ENCODE results near the gene ADGRG6.

The ADGRG6 gene

GRCh38 chr6:142386657-142387056 is 84.8 kb downstream of the ADGRG6 start:
- TF ChIP-seq, protein P1, sequence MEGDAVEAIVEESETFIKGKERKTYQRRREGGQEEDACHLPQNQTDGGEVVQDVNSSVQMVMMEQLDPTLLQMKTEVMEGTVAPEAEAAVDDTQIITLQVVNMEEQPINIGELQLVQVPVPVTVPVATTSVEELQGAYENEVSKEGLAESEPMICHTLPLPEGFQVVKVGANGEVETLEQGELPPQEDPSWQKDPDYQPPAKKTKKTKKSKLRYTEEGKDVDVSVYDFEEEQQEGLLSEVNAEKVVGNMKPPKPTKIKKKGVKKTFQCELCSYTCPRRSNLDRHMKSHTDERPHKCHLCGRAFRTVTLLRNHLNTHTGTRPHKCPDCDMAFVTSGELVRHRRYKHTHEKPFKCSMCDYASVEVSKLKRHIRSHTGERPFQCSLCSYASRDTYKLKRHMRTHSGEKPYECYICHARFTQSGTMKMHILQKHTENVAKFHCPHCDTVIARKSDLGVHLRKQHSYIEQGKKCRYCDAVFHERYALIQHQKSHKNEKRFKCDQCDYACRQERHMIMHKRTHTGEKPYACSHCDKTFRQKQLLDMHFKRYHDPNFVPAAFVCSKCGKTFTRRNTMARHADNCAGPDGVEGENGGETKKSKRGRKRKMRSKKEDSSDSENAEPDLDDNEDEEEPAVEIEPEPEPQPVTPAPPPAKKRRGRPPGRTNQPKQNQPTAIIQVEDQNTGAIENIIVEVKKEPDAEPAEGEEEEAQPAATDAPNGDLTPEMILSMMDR (IDR thresholded peaks at IDR 0.05; ENCODE audit: extremely low read depth, insufficient read depth, missing control alignments) = no peak
- in situ Hi-C loops (cut with MboI; ENCODE audit: low pct_unique_long_range_greater_than_20kb, low sequenced_read_pairs, unreplicated experiment) = loop anchor here (25.0 kb wide), 1 partner anchor 249 kb away; the partner anchor contains the start of genes GJE1, NMBR and VTA1
- no peak for DNase-seq (ENCODE audit: low spot score)

DNA sequence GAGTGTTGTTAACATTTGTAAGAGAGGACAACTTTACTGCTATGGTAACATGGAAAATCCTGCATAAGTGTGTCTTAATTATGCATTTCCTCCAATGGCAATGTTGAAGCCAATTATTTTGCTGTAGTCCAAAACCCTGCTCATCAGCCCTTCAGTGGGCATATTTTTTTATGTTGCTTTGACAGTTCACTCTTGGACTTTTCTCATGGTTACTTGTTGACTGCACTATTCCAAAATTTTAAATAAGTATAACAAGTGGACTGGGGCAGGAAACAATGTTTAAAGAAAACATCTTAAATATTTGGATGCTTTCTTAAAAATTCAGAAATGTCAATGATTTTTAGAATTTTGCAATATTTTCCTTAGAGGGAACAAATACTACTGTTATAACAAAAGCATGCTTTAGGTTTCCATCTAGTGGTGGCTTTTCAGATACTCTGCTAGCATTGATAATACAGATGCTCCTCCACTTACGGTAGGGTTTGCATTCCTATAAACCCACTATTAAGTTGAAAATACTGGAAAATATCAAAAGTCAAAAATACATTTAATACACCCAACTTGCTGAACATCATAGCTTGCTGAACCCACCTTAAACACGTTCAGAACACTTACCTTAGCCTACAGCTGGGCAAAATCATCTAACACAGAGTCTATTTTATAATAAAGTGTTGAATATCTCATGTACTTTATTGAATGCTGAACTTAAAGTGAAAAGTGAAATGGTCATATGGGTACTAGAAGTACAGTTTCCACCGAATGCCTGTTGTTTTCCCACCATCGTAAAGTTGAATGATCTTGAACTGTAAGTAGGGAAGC is 86.4 kb downstream of the ADGRG6 start:
- peak; percentile 16 for DNase-seq (ENCODE audit: low spot score)
- in situ Hi-C loops (cut with MboI; ENCODE audit: low pct_unique_long_range_greater_than_20kb, low sequenced_read_pairs, unreplicated experiment) = loop anchor here (25.0 kb wide), 1 partner anchor 251 kb away; the partner anchor contains the start of genes GJE1, NMBR and VTA1
- TF ChIP-seq, protein P1 (IDR thresholded peaks at IDR 0.05; ENCODE audit: extremely low read depth, insufficient read depth, missing control alignments) = peak; percentile 41

GRCh38 chr6:142395266-142395665 is 93.5 kb downstream of the ADGRG6 start:
- DNase-seq (ENCODE audit: low spot score) = no peak

GRCh38 chr6:142395768-142396231 is 94.0 kb downstream of the ADGRG6 start:
- TF ChIP-seq, protein P1 (IDR thresholded peaks at IDR 0.05; ENCODE audit: extremely low read depth, insufficient read depth, missing control alignments) = no peak
- peak; percentile 38 for DNase-seq (ENCODE audit: low spot score)
- in situ Hi-C loops (cut with MboI; ENCODE audit: low pct_unique_long_range_greater_than_20kb, low sequenced_read_pairs, unreplicated experiment) = loop anchor here (25.0 kb wide), 1 partner anchor 258 kb away; the partner anchor contains the start of genes GJE1, NMBR and VTA1

More at GRCh38 chr6:142395266-142395665, 93.5 kb downstream of the ADGRG6 start:
- in situ Hi-C loops (cut with MboI; ENCODE audit: low pct_unique_long_range_greater_than_20kb, low sequenced_read_pairs, unreplicated experiment) = loop anchor here (25.0 kb wide), 1 partner anchor 258 kb away; the partner anchor contains the start of genes GJE1, NMBR and VTA1
- TF ChIP-seq, protein P1 (IDR thresholded peaks at IDR 0.05; ENCODE audit: extremely low read depth, insufficient read depth, missing control alignments) = no peak

DNA sequence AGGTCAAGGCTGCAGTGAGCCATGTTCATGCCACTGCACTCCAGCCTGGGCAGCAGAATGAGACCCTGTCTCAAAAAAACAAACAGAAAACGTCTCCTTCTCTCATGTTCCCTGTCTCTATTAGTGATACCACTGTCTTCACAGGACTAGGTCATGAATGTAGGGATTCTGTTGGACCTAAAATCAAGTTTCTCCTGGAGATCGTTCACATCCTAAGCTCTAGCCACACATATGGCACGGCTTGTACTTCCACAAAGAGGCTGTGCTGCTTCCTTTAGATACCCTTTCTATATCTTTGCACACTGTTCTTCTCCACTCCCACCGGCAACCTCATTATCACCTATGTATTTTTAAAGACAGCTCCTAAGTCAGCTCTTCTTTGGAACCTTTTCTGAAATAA is 96.5 kb downstream of the ADGRG6 start:
- in situ Hi-C loops (cut with MboI; ENCODE audit: low pct_unique_long_range_greater_than_20kb, low sequenced_read_pairs, unreplicated experiment) = loop anchor here (25.0 kb wide), 1 partner anchor 261 kb away; the partner anchor contains the start of genes GJE1, NMBR and VTA1
- TF ChIP-seq, protein P1 (IDR thresholded peaks at IDR 0.05; ENCODE audit: extremely low read depth, insufficient read depth, missing control alignments) = no peak
- DNase-seq (ENCODE audit: low spot score) = no peak

DNA sequence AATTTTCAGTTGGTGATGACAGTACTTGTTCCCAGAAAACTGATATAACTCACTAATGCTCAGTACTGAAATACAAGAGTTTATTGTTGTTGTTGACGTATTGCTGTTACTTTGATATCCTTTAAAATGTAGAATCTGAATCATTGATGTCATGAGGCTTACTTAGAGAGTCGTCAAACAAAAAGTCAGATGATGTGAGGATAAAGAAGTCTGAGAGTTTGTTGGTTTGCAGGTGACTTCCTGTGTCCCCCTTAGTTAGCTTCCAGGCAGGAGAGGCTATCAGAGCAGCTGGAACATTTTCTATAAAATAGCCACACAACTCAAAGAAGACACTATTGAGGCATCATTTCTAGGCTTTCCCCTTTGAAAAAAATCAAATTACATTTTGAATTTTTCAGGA is 97.9 kb downstream of the ADGRG6 start:
- DNase-seq (ENCODE audit: low spot score) = no peak
- in situ Hi-C loops (cut with MboI; ENCODE audit: low pct_unique_long_range_greater_than_20kb, low sequenced_read_pairs, unreplicated experiment) = loop anchor here (25.0 kb wide), 1 partner anchor 262 kb away; the partner anchor contains the start of genes GJE1, NMBR and VTA1
- TF ChIP-seq, protein P1 (IDR thresholded peaks at IDR 0.05; ENCODE audit: extremely low read depth, insufficient read depth, missing control alignments) = no peak
